Erythroblast (primary cell): ENCODE measurements around the gene DNAH9.

Experiments
- DNase-seq, 2 experiments: peaks; one replicate each; lab custom pipeline; 2025; lab: John Stamatoyannopoulos, UW
- GATA1 ChIP-seq: IDR thresholded peaks from 2 replicates; pipeline ENCODE4 v1.6.1; 2011; ENCODE audit warnings: low read depth, mild to moderate bottlenecking, control low read depth, low read length, moderate library complexity
- POLR2A ChIP-seq: IDR thresholded peaks from 2 replicates; pipeline ENCODE4 v1.6.1; 2011; ENCODE audit warnings: mild to moderate bottlenecking, low read length

The DNAH9 gene

DNA sequence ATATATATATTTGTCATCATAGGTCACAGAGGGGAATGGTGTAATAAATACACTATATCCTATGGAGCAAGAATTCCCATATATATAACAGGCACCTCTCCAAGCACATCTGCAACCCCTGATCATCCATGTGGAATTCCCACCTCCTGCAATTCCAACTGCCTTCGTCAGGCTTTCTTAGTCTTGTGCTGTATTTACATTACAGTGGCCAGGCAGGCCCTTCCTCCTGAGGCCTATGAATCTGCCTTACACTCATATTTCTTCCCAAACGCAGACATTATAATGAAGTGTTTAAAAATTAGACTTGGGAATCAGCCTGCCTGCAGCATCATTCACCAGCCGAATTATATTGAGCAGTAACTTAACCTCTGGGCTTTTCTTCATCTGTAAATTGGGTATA lies 19.3 kb upstream of the DNAH9 start:
- TF ChIP-seq GATA1: no peak
- no peak for TF ChIP-seq POLR2A
- DNase-seq: no peak

GRCh38 chr17:11580677-11581076 lies 17.6 kb upstream of the DNAH9 start:
- no peak for DNase-seq
- TF ChIP-seq GATA1: no peak
- TF ChIP-seq POLR2A: no peak

DNA sequence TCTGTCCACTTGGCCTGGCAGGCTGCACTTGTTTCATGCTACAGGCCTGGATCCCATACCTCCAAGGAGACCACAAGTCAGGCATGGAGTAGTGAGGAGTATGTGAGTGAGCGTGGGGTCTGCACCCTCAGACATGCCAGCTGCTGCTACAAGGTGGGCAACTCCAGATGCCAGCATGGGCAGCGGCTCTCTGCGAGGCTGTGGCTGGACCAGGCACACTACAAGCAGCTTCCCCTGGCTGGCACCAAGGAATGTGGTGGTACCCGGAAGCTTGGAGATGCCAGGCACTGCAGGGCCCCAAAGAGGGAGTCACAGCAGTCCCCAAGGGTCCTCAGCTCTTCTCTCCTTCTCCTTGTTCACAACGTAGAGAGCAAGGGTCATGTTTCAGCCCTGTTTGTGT lies 16.1 kb upstream of the DNAH9 start:
- no peak for DNase-seq
- TF ChIP-seq POLR2A (no peak), GATA1 (no peak)

DNA sequence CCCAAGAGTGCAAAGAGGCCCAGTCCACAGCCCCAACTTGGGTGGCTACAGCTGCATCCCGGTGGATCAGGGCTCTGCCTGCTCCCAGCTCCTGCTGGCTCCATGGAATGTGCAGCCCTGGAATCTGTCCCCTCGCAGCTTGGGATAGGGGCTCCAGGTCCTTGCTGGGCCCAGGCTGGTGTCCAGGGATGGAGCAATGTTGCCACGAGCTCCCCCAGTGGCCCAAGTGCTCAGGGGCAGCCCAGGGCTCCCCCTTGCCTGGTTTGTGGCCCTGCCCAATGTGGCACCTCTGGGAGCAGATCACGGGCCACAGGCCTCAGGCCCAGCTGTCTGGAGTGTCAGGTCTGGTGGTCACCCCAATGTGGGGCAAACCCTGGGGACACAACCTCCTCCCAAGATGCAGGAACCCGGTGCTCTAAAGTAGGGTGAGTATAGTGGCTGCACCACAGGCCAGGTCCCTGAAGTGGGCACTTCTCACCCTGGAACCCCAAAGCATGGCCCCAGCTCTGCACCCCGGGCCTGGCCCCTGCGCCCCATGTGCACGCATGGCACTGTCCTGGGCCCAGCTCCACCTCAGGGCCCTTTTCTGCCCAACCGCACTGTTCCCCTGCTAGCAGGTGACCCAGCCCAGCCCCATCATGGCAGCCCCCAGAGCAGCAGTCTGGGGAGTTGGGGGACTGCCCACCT lies 14.8 kb upstream of the DNAH9 start:
- no peak for TF ChIP-seq GATA1
- no peak for TF ChIP-seq POLR2A

GRCh38 chr17:11589716-11590115 lies 8.6 kb upstream of the DNAH9 start:
- DNase-seq: no peak
- TF ChIP-seq POLR2A: no peak
- no peak for TF ChIP-seq GATA1

More for the DNA sequence above, 14.8 kb upstream of the DNAH9 start:
- no peak for DNase-seq

DNA sequence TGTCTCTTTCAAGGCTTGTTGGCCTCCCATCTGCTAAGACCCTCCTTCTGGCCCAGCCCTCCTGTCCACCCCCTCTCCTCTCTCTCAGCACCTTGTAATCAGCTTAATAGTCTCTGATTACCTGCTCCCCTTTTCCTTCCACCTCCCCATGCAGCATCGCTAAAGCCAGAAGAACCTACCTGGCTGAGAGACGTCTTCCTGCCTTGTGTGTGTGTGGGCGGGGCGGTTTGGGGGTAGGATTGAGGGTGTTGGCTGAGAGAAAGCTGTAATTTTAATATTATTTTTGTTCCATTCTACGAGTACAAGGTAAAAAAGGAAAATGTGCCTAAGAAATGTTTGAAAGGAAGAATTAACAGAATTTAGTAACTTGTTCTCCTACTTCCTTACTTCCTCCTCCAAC lies 3.4 kb downstream of the DNAH9 start:
- TF ChIP-seq POLR2A (no peak), GATA1 (no peak)
- DNase-seq: no peak

- no peak for DNase-seq
- TF ChIP-seq POLR2A: no peak
- no peak for TF ChIP-seq GATA1
Measured at GRCh38 chr17:11608396-11608795, 10.1 kb downstream of the DNAH9 start.

- no peak for DNase-seq
- TF ChIP-seq POLR2A (no peak), GATA1 (no peak)
Measured at GRCh38 chr17:11610999-11611566, 12.8 kb downstream of the DNAH9 start.

DNA sequence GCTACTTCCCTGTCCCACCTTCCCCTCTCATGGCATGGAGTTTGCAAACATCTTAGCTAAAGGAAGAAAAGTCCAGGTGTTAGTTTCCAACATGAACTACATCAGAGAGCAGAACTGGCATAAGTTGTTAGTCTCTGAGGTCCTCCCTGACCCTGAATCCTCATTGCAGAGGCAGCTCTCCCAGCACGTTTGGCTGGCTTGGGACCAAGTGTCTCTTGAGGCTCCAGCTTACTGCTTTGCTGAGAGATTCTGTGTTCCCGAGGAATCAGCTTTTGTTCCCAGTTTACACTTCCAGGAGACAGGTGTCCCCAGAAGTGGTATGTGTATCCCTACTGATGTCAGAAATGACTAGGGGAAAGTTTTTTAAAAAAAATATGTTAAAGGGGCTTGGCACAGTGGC lies 14.7 kb downstream of the DNAH9 start:
- no peak for DNase-seq
- TF ChIP-seq GATA1 (no peak), POLR2A (no peak)

GRCh38 chr17:11618861-11619566 lies 20.7 kb downstream of the DNAH9 start:
- TF ChIP-seq POLR2A (no peak), GATA1 (no peak)
- no peak for DNase-seq

- TF ChIP-seq POLR2A: no peak
- TF ChIP-seq GATA1: no peak
- no peak for DNase-seq
Measured at GRCh38 chr17:11622492-11622891, 24.2 kb downstream of the DNAH9 start.

GRCh38 chr17:11624976-11625375 lies 26.7 kb downstream of the DNAH9 start:
- DNase-seq: no peak
- TF ChIP-seq POLR2A (no peak), GATA1 (no peak)

GRCh38 chr17:11625878-11626277 lies 27.6 kb downstream of the DNAH9 start:
- DNase-seq: no peak
- no peak for TF ChIP-seq GATA1
- no peak for TF ChIP-seq POLR2A

DNA sequence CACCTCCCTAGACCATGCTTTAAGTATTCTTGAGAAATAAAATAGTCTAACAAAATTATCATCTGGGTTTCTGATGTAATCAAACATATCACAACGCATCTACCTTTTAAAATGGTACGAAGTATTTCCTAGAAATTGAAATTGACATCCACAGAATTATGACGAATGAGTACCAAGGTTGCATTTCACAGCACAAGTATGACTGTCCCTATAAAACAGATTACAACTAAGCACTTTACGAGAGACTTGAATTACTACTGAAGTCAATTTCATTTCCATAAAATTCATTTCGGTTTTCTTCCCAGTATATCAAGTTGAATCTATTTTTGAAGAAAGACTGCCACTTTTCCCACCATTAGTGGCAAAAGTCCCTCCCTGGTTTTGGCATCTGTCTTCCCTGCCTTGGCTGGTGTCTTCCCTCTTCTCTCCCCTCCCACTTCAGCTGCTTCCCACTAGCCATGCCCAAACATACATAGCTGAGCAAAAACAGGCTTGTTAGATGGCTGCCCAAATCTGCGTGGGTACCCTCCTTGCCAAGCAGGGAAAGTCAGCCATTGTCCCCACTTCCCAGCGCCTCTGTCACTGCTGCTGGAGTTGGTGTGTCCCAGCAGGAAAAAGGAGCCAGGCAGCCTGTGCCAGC lies 29.2 kb downstream of the DNAH9 start:
- TF ChIP-seq GATA1 (no peak), POLR2A (no peak)
- DNase-seq: no peak
